GM12874 (cell line): ENCODE measurements around the gene LHX8.

Source experiments
- CTCF ChIP-seq: IDR thresholded peaks from 2 replicates; pipeline ENCODE4 v1.5.1; 2011; ENCODE audit warnings: low read depth, mild to moderate bottlenecking, control low read depth, low read length, moderate library complexity; ENCODE audit not compliant: insufficient read depth

Gene LHX8

GRCh38 chr1:75115654-75116053 is 18.5 kb upstream of the LHX8 start:
- TF ChIP-seq CTCF: no peak

DNA sequence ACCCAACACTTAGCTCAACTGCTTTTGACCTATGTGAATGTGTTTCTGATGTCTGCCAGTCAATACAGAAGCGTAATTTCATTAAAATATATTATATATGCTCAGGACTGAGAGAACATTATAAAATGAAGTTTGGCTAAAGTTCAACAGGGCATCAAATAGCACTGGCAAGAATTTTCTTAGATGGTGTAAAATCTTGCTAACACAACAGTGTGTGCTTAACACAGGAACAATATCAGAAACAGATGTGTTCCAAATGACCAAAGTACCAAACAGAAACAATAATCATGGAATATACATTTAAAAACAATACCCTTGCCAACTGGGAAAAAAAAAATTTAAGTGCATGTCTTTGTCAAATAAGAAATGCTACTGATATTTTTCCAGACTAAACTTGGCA is 10.4 kb upstream of the LHX8 start:
- no peak for TF ChIP-seq CTCF

GRCh38 chr1:75124510-75124909 is 9.7 kb upstream of the LHX8 start:
- TF ChIP-seq CTCF: no peak

DNA sequence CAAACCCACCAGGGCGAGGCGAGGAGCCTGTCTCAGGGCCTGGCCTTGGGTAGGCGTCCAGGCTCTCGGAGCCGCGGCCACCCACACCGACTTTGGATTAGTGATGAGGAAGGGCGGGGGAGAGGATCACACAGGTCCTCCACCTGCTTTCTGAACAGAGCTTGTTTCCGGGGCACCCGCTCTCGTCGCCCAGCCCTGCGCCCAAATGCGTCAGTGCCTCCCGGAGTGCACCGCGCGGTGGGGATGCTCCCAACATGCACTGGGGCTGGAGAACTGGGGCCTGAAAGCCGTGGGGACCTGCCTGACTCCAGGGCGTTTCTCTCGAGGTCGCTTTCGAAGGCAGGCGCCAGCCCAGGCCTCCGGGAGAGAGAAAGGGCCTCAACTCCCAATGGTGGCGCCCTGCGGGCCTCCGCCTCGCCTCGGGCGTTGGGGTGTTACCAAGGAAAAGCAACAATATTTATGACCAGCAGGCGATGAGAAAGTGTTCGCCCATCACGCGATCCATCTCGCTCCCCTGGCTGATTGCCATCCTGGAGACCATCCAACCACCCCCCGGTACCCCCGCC is 8.9 kb upstream of the LHX8 start:
- no peak for TF ChIP-seq CTCF

- TF ChIP-seq CTCF: no peak
Observed at GRCh38 chr1:75126611-75127101, 7.5 kb upstream of the LHX8 start.

DNA sequence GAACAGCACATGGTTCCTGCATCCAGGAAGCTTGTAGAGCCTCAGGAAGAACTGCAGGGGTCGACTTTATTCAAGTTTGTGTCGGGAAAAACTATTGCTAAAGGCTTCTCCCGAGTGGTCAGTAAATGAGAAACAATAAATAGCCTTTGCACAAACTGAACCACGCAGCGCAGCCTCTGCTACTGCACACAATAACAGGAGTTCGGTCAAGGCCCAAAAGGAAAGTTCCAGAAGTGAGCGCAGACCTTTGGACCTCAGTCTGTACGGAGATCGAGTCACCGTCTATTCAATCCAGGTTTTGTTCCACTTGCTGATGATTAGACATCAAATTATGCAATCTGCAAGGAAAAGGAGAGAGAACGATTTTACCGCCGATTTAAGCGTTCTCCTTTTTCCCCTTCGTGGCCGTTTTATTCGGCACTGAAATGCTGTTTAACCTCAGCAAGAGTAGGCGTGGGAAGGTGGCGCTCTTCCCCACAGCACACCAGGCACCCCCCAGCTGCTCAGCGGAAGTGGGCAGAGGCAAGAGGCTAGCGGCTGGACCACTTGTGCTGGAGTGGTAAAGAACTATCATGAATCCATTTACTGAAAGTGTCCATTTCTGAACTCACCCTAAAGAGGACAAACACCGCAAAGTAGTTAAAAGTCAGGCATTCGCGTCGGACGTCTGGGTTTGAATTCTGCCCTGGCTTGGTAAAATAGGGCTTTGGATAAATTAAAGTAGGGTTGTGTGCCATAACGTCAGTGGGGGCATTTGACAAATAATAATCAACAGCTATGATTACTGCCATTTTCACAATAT is 6.1 kb upstream of the LHX8 start:
- TF ChIP-seq CTCF: no peak

DNA sequence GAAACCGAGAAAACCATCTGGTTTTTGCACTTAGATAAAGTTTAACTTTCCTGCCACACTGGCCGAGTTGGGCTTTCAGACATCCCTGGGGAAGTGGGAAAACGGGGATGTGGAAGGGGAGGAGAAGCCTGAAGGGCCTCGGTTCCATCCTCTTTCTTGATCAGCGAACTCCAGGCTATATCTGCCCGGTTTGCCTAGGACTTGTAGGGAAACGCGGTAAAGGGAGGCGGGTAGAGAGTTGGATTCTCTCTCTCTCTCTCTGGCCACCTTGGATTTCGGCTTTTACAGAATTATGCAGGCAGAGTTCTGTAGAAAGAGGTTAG is 4.6 kb upstream of the LHX8 start:
- no peak for TF ChIP-seq CTCF
